ENCODE results near the gene EXOC3L4.
A peak's percentile ranks its signal among the peaks of the same experiment; 100 is the strongest.

EXOC3L4 gene

DNA sequence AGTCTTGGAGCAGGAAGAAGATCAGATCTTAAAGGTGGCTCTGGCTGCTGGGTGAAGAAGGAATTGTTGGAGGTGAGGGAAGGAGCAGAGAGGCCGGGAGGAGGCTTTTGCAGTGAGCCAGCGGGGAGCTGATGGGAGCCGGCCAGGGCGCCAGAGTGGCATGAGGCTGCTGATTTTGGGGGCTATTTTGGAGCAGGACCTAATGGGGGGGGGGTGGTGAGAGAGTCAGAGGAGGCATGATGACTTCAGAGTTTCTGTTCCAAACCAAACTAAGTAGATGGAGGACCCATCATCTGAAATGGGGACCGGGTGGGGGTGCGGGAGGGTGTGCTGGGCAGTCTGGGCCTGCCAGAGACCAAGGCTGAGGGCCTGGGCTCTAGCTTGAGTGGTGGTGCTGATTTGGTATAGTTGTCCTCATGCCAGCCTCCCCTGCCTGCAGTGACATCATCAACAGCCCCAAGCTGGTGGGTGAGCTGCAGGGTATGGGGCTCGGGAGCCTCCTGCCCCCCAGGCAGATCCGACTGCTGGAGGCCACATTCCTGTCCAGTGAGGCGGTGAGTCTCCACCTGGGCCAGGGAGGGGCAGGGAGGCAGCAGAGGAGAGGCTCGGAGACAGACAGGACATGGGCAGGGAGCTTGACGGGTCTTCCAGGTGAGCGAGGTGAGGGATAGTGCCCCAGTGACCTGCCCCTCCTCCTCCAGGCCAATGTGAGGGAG, 34.9 kb downstream of the EXOC3L4 start:
- Histone ChIP-seq H3K27ac (ENCODE audit: poor library complexity, severe bottlenecking) (peak overlapping the region; percentile 94), H3K9me3 (ENCODE audit: severe bottlenecking) (no peaks in the 10 kb centered on the region), H3K4me3 (ENCODE audit: severe bottlenecking) (no peak overlapping the region), H3K36me3 (ENCODE audit: low read depth) (peaks cover 6% of the 10 kb centered on the region), H3K27me3 (ENCODE audit: insufficient read depth, poor library complexity, severe bottlenecking) (no peaks in the 10 kb centered on the region), H3K4me1 (ENCODE audit: insufficient read depth, poor library complexity, severe bottlenecking) (peaks cover 45% of the 10 kb centered on the region)
- DNase-seq (ENCODE audit: low spot score) (peak; percentile 89), ATAC-seq (ENCODE audit: low read depth) (peak; percentile 62)
- TF ChIP-seq, protein P1, sequence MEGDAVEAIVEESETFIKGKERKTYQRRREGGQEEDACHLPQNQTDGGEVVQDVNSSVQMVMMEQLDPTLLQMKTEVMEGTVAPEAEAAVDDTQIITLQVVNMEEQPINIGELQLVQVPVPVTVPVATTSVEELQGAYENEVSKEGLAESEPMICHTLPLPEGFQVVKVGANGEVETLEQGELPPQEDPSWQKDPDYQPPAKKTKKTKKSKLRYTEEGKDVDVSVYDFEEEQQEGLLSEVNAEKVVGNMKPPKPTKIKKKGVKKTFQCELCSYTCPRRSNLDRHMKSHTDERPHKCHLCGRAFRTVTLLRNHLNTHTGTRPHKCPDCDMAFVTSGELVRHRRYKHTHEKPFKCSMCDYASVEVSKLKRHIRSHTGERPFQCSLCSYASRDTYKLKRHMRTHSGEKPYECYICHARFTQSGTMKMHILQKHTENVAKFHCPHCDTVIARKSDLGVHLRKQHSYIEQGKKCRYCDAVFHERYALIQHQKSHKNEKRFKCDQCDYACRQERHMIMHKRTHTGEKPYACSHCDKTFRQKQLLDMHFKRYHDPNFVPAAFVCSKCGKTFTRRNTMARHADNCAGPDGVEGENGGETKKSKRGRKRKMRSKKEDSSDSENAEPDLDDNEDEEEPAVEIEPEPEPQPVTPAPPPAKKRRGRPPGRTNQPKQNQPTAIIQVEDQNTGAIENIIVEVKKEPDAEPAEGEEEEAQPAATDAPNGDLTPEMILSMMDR (IDR thresholded peaks at IDR 0.05; ENCODE audit: poor library complexity, severe bottlenecking): no peak

DNA sequence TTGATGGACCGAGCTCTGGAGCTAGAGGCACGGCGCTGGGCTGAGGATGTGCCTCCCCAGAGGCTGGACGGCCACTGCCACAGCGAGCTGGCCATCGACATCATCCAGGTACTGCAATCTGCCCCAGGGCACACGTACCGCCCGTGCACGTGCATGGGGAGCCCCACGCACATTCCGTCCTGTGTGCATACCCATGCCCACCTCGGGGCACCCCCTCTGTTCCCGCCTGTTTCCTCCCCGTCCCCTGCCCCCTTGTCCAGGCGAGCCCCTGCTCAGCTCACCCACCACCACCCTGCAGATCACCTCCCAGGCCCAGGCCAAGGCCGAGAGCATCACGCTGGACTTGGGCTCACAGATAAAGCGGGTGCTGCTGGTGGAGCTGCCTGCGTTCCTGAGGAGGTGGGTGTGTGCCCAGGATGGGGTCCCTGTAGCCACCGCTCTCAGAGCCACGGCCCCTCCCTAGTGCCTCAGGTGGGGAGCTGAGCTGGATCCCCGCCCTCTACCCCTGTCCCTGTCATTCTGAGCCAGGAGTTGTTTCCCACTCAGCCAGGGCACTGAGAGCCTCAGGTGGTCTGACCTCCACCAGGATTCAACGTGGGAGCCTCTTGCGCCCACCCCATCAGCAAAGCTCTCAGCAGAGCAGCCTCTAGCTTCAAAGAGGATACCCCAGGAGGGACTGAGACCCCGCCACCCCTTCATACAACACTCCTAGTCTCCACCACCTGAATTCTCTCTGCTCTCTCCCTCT, 35.7 kb downstream of the EXOC3L4 start:
- ATAC-seq (ENCODE audit: low read depth) (no peak), DNase-seq (ENCODE audit: low spot score) (peak; percentile 70)
- peaks cover 45% of the 10 kb centered on the region for H3K4me1 ChIP-seq (ENCODE audit: insufficient read depth, poor library complexity, severe bottlenecking)
- H3K27ac ChIP-seq (ENCODE audit: poor library complexity, severe bottlenecking): peak overlapping the region; percentile 94
- no peaks in the 10 kb centered on the region for H3K27me3 ChIP-seq (ENCODE audit: insufficient read depth, poor library complexity, severe bottlenecking)
- H3K36me3 ChIP-seq (ENCODE audit: low read depth): peaks cover 6% of the 10 kb centered on the region
- H3K4me3 ChIP-seq (ENCODE audit: severe bottlenecking): no peak overlapping the region
- TF ChIP-seq, protein P1 (IDR thresholded peaks at IDR 0.05; ENCODE audit: poor library complexity, severe bottlenecking): no peak
- H3K9me3 ChIP-seq (ENCODE audit: severe bottlenecking): no peaks in the 10 kb centered on the region

DNA sequence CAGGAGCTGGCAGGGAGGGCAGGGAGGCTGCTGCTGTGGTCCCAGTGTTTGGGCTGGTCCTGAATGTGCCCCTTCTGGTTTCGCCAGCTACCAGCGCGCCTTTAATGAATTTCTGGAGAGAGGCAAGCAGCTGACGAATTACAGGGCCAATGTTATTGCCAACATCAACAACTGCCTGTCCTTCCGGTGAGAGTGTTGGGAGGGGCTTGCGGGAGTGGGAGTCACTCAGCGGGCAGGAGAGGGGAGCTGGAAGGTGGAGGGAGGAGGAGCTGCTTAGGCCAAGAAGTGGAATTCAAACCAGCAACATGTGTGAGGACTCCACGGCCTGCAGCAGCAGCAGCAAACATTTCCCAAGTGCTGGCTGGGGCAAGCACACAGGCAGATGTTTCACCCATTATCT, 36.4 kb downstream of the EXOC3L4 start:
- Histone ChIP-seq H3K27me3 (ENCODE audit: insufficient read depth, poor library complexity, severe bottlenecking) (no peaks in the 10 kb centered on the region), H3K4me3 (ENCODE audit: severe bottlenecking) (no peak overlapping the region), H3K27ac (ENCODE audit: poor library complexity, severe bottlenecking) (peak overlapping the region; percentile 94), H3K4me1 (ENCODE audit: insufficient read depth, poor library complexity, severe bottlenecking) (peaks cover 45% of the 10 kb centered on the region), H3K36me3 (ENCODE audit: low read depth) (peaks cover 6% of the 10 kb centered on the region), H3K9me3 (ENCODE audit: severe bottlenecking) (no peaks in the 10 kb centered on the region)
- TF ChIP-seq, protein P1 (IDR thresholded peaks at IDR 0.05; ENCODE audit: poor library complexity, severe bottlenecking): no peak
- ATAC-seq (ENCODE audit: low read depth) (peak; percentile 51), DNase-seq (ENCODE audit: low spot score) (peak; percentile 85)

DNA sequence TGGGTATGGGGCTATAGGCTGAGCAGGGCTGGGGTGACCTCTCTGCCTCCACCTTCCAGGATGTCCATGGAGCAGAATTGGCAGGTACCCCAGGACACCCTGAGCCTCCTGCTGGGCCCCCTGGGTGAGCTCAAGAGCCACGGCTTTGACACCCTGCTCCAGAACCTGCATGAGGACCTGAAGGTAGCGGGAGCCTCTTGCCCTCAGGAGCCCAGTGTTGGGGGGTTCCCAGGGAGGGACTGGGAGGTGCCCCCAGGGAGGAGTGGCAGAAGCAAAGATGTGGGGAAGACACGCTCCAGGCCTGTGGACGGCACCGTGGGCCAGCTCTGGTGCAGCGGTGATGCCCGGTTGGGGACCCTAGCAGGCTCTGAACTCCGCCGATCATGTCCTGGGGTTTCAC, 37.1 kb downstream of the EXOC3L4 start:
- peaks cover 6% of the 10 kb centered on the region for H3K36me3 ChIP-seq (ENCODE audit: low read depth)
- H3K27ac ChIP-seq (ENCODE audit: poor library complexity, severe bottlenecking): peak overlapping the region; percentile 94
- no peak overlapping the region for H3K4me3 ChIP-seq (ENCODE audit: severe bottlenecking)
- no peaks in the 10 kb centered on the region for H3K27me3 ChIP-seq (ENCODE audit: insufficient read depth, poor library complexity, severe bottlenecking)
- DNase-seq (ENCODE audit: low spot score): peak; percentile 68
- TF ChIP-seq, protein P1 (IDR thresholded peaks at IDR 0.05; ENCODE audit: poor library complexity, severe bottlenecking): no peak
- peaks cover 44% of the 10 kb centered on the region for H3K4me1 ChIP-seq (ENCODE audit: insufficient read depth, poor library complexity, severe bottlenecking)
- H3K9me3 ChIP-seq (ENCODE audit: severe bottlenecking): no peaks in the 10 kb centered on the region
- no peak for ATAC-seq (ENCODE audit: low read depth)
